Sigmoid colon (tissue), 7 donors: Measurements from ENCODE around the gene SYAP1. TPM values are rescaled to one million over a fixed set of nuclear protein-coding genes. Genes with fewer than 3 reads are reported as not detected.
"Not testable (repeated sequence)": the region's sequence is repeated elsewhere in the genome, so short reads cannot be mapped to it uniquely, and the experiment has no call there.

Experiments used
- DNase-seq: peaks from one replicate; pipeline ENCODE4 v3.0.0-alpha.2; 2019
- H3K27ac ChIP-seq, 4 donors: fragments of 200-600 bp; sonication (generic); one replicate each; pipeline ENCODE4 v1.5.1; 2016 to 2019; ENCODE audit warnings: mild to moderate bottlenecking in 1 of 4
- H3K27me3 ChIP-seq, 3 donors: fragments of 200-600 bp; sonication (generic); one replicate each; pipeline ENCODE4 v1.5.1; 2019; ENCODE audit warnings: mild to moderate bottlenecking in 1 of 3
- H3K36me3 ChIP-seq, 4 donors: fragments of 200-600 bp; sonication (generic); one replicate each; pipeline ENCODE4 v1.5.1; 2016 to 2019
- H3K4me1 ChIP-seq, 4 donors: fragments of 200-600 bp; sonication (generic); one replicate each; pipeline ENCODE4 v1.5.1; 2017 to 2019
- H3K4me3 ChIP-seq, 4 donors: fragments of 200-600 bp; sonication (generic); one replicate each; pipeline ENCODE4 v1.5.1; 2017 to 2019; ENCODE audit warnings: mild to moderate bottlenecking in 2 of 4, moderate library complexity in 1 of 4
- H3K9me3 ChIP-seq, 4 donors: fragments of 200-600 bp in 3 of 4; sonication (generic) in 3 of 4; one replicate each; pipeline versions ENCODE4 v1.5.1 to v1.6.1; 2013 to 2019
- CTCF ChIP-seq, 4 experiments: fragments of 450-650 bp in 3 of 4; fragments of 200-600 bp in 1 of 4; IDR thresholded peaks; one replicate each; pipeline ENCODE4 v1.5.1; 2016 to 2019; ENCODE audit warnings: antibody characterized with exemption in 4 of 4, mild to moderate bottlenecking in 3 of 4, moderate library complexity in 2 of 4
- EP300 ChIP-seq, 4 donors: sonication (generic); formaldehyde crosslinking; IDR thresholded peaks; one replicate each; pipeline ENCODE4 v1.6.1; 2017; ENCODE audit warnings: antibody characterized with exemption in 4 of 4
- POLR2A ChIP-seq, 2 donors: fragments of 450-650 bp; IDR thresholded peaks; one replicate each; pipeline ENCODE4 v1.6.1; 2016; ENCODE audit warnings: antibody characterized with exemption in 2 of 2, mild to moderate bottlenecking in 2 of 2, moderate library complexity in 2 of 2
- POLR2AphosphoS5 ChIP-seq, 4 donors: sonication (generic); formaldehyde crosslinking; IDR thresholded peaks; one replicate each; pipeline ENCODE4 v1.6.1; 2017; ENCODE audit warnings: antibody characterized with exemption in 4 of 4
- WGBS, 2 donors: extraction: QIAGEN DNeasy Blood & Tissue Kit; methylation state at CpG; one replicate each; pipeline ENCODE4 v1.1.7; 2013; 5-methylcytosine and 5-hydroxymethylcytosine counted together
- intact Hi-C: fragments of 100-400 bp; cut with DNase I; formaldehyde crosslinking; loops from one replicate; pipeline ENCODE4 v1.15.1; 2023
- polyA plus RNA-seq, 3 donors: library from polyadenylated mRNA; stranded (reverse); fragments of 200-250 nt; gene quantifications; one replicate each; pipeline ENCODE4 v1.2.3, GENCODE V29; 2013
- total RNA-seq, 4 donors: library from RNA; depleted of rRNA; stranded (reverse); fragments of >200 nt; gene quantifications; one replicate each; pipeline ENCODE4 v1.1.0, GENCODE V29; 2016
- donor health status: healthy with polysubstance abuse.
- donor health status: Bipolar disorder and iron deficiency.
- donor health status: healthy.

The SYAP1 gene
- total and polyA plus RNA-seq, 7 donors = 17.5 to 31.4 (median 19.9) TPM

GRCh38 chrX:16778993-16779392, 59.6 kb downstream of the SYAP1 start:
- Histone ChIP-seq H3K27me3 (peaks cover 0 to 3% (median 0%) of the 10 kb centered on the region in 3 donors), H3K9me3 (no peaks in the 10 kb centered on the region), H3K4me3 (no peak overlapping the region), H3K27ac (no peak overlapping the region), H3K4me1 (no peaks in the 10 kb centered on the region), H3K36me3 (no peaks in the 10 kb centered on the region)
- no peak for TF ChIP-seq CTCF (IDR thresholded peaks at IDR 0.05)
- no peak for TF ChIP-seq POLR2AphosphoS5 (IDR thresholded peaks at IDR 0.05)
- TF ChIP-seq EP300 (IDR thresholded peaks at IDR 0.05) = no peak
- no peak for TF ChIP-seq POLR2A (IDR thresholded peaks at IDR 0.05)
- intact Hi-C loops = no loop called here
- no peak for DNase-seq

- H3K9me3 ChIP-seq, DNase-seq, H3K36me3 ChIP-seq, H3K27me3 ChIP-seq, H3K4me3 ChIP-seq, H3K27ac ChIP-seq, H3K4me1 ChIP-seq: not testable (repeated sequence)
- intact Hi-C loops = loop anchor here (10.0 kb wide), 1 partner anchor 1105 kb away; no protein-coding TSS in a partner anchor
- WGBS, 2 donors = 13 to 64% methylated on average over 2 of the region's 2 CpGs
These were observed 60.4 kb downstream of the SYAP1 start for GRCh38 chrX:16779815-16780214.

- H3K4me3 ChIP-seq = no peak overlapping the region
- H3K9me3 ChIP-seq = no peaks in the 10 kb centered on the region
- no peaks in the 10 kb centered on the region for H3K36me3 ChIP-seq
- 39 to 87% methylated on average over 17 of the region's 17 CpGs for WGBS, 2 donors
- H3K4me1 ChIP-seq = peaks cover 0 to 21% (median 7%) of the 10 kb centered on the region in 4 donors
- TF ChIP-seq CTCF (IDR thresholded peaks at IDR 0.05) = no peak
- no peak for TF ChIP-seq EP300 (IDR thresholded peaks at IDR 0.05)
- no peak for TF ChIP-seq POLR2A (IDR thresholded peaks at IDR 0.05)
- no peak for TF ChIP-seq POLR2AphosphoS5 (IDR thresholded peaks at IDR 0.05)
- H3K27ac ChIP-seq = no peak overlapping the region
- intact Hi-C loops = loop anchor here (10.0 kb wide), 1 partner anchor 1109 kb away; no protein-coding TSS in a partner anchor
- peaks cover 0 to 3% (median 0%) of the 10 kb centered on the region in 3 donors for H3K27me3 ChIP-seq
- DNase-seq = no peak
These were observed 64.0 kb downstream of the SYAP1 start for GRCh38 chrX:16783452-16783851.

- intact Hi-C loops = loop anchor here (10.0 kb wide), 1 partner anchor 1110 kb away; no protein-coding TSS in a partner anchor
- not testable (repeated sequence) for DNase-seq, H3K36me3 ChIP-seq, H3K4me3 ChIP-seq, H3K27ac ChIP-seq, H3K9me3 ChIP-seq, H3K27me3 ChIP-seq
- 74 to 85% methylated on average over 18 of the region's 18 CpGs for WGBS, 2 donors
- peaks cover 0 to 21% (median 7%) of the 10 kb centered on the region in 4 donors for H3K4me1 ChIP-seq
These were observed 65.0 kb downstream of the SYAP1 start for GRCh38 chrX:16784440-16784839.

- intact Hi-C loops = loop anchor here (1.0 to 10.0 kb wide), 2 partner anchors 66 to 1111 kb away; partner anchors contain the start of gene SYAP1
- peak overlapping the region; percentile 55 to 92 (median 77) for H3K27ac ChIP-seq
- DNase-seq = peak; percentile 69
These were observed 66.1 kb downstream of the SYAP1 start for GRCh38 chrX:16785247-16786138.

More at GRCh38 chrX:16785247-16786138, 66.1 kb downstream of the SYAP1 start:
- Histone ChIP-seq H3K36me3 (no peaks in the 10 kb centered on the region), H3K27me3 (peaks cover 0 to 3% (median 0%) of the 10 kb centered on the region in 3 donors), H3K9me3 (no peaks in the 10 kb centered on the region), H3K4me3 (peak overlapping the region; percentile 49 to 85 (median 78)), H3K4me1 (peaks cover 0 to 21% (median 7%) of the 10 kb centered on the region in 4 donors)
- TF ChIP-seq POLR2A (IDR thresholded peaks at IDR 0.05) = no peak
- TF ChIP-seq EP300 (IDR thresholded peaks at IDR 0.05) = no peak
- no peak for TF ChIP-seq POLR2AphosphoS5 (IDR thresholded peaks at IDR 0.05)
- TF ChIP-seq CTCF (IDR thresholded peaks at IDR 0.05) = no peak
- WGBS, 2 donors = 16 to 18% methylated on average over 39 of the region's 39 CpGs
